ACHN (cell line): ENCODE results near the gene ASB18.

Experiments
- DNase-seq: peaks from one replicate; pipeline ENCODE4 v3.0.0-alpha.2; 2015
- in situ Hi-C: cut with HindIII; loops from 2 replicates; pipeline ENCODE4 v1.10.0; 2017; ENCODE audit warnings: low sequenced_read_pairs, low pct_ligation_motif_present, low pct_unique_long_range_greater_than_20kb

ASB18 gene

DNA sequence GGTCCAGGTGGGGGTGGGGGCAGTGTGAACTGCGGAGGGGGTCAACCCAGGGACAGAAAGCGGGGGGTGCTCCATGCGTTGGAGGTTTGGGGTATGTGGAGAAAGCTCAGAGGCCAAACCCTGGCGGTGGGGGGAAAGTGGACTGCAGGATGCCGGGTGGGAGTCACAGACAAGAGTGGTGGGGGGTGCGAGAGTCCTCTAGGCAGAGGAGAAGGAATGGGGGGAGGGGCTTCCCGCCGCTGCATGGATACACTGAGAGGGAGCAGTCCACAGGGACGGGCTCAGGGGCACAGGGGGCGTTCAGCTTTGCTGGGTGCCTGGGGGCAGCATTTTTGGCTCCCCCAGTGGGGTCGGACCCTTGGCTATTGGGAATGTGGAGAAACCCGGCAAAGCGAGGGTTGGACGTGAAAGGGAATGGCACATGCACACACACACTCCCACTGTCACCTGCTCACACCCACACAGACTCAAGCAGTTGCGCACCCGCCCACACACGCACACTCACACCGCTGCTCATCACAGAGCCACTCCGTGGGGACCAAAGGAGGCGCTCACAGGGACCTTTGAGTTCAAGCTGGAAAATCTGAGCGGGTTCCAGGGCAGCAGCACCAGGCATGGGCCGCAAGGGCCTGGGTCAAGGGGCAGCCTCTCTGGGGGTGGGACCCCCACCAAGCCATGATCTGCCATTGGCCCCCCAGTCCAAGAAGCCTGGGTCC lies 103.7 kb downstream of the ASB18 start:
- in situ Hi-C loops: no loop called here
- no peak for DNase-seq

GRCh38 chr2:236159778-236160170 lies 104.4 kb downstream of the ASB18 start:
- in situ Hi-C loops: no loop called here
- no peak for DNase-seq

GRCh38 chr2:236158969-236159777 lies 105.0 kb downstream of the ASB18 start:
- in situ Hi-C loops: no loop called here

GRCh38 chr2:236157815-236158498 lies 106.2 kb downstream of the ASB18 start:
- DNase-seq: no peak
- in situ Hi-C loops: no loop called here

More at GRCh38 chr2:236158969-236159777, 105.0 kb downstream of the ASB18 start:
- DNase-seq: no peak

DNA sequence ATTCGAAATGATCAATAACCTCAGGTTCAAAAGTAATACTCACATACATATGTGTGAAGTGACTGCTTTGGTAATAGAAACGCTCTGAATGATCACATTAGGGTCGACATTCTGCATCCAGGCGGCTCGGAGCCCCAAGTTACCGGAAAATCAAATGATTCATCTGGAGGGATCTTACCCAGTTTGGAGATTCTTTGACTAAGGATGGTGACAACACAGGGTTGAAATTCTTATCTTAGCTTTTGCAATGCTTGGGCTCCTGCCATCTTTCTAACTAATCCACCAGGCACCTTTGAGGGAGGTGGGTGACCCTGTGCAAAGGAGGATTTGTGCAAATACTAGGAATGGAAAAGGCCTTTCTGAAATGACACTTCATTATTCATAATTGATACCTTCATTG lies 106.8 kb downstream of the ASB18 start:
- no peak for DNase-seq
- in situ Hi-C loops: no loop called here

GRCh38 chr2:236156860-236157194 lies 107.4 kb downstream of the ASB18 start:
- DNase-seq: no peak
- in situ Hi-C loops: no loop called here

GRCh38 chr2:236156095-236156859 lies 107.9 kb downstream of the ASB18 start:
- in situ Hi-C loops: no loop called here
- no peak for DNase-seq

DNA sequence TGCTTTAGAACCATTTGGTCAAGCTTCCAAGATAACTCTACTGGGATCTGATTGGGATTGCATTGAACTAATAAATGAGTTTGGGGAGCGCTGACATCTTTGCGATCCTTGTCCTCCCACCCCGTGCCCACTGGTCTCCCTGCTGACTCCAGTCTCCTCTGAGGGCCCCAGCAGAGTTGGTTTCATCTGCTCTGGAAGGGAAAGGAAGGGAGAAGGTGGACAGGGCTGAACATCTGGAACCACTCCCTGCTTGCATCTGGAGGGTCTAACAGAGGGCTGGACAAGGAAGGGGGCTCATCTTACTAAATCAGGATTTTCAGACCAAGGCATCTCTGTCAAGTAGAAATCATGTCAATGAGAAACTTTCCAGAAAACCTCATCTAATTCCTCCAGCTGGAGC lies 108.8 kb downstream of the ASB18 start:
- in situ Hi-C loops: no loop called here
- no peak for DNase-seq

GRCh38 chr2:236146436-236146835 lies 117.8 kb downstream of the ASB18 start:
- in situ Hi-C loops: no loop called here
- no peak for DNase-seq

DNA sequence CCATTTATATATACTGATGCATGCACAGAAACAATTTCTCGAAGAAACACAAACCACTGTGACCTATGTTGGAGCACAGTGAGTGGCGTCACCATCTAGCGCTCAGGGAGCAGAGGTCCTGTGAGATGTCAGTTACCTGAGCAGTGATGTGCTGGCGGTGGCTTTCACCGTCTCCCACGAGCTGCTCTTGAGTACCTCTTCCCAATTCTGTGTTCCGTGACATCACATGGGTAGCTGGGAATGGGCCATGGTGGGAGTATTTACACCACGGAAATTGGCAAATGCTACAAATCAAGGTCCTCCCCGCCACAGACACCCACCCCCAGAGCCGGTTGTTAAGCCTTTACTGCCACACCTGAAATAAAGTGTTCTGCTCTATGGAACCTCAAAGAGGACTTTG lies 120.4 kb downstream of the ASB18 start:
- DNase-seq: no peak
- in situ Hi-C loops: no loop called here
